Brain microvascular endothelial cell (primary cell): ENCODE results near the gene PRPS1.
"Not testable (repeated sequence)": the region's sequence is repeated elsewhere in the genome, so short reads cannot be mapped to it uniquely, and the experiment has no call there.

Source experiments
- DNase-seq: peaks from one replicate; pipeline ENCODE4 v3.0.0-alpha.2; 2020
- H3K27ac ChIP-seq: fragments of 250-450 bp; sonication (Bioruptor Pico); 2 replicates; pipeline ENCODE4 v1.5.1; 2020; ENCODE audit warnings: mild to moderate bottlenecking, moderate library complexity
- H3K27me3 ChIP-seq: fragments of 250-450 bp; sonication (Bioruptor Pico); replicated peaks from 2 replicates; pipeline ENCODE4 v1.5.1; 2020; ENCODE audit warnings: mild to moderate bottlenecking
- H3K36me3 ChIP-seq: fragments of 250-450 bp; sonication (Bioruptor Pico); replicated peaks from 2 replicates; pipeline ENCODE4 v1.5.1; 2020; ENCODE audit warnings: mild to moderate bottlenecking
- H3K4me3 ChIP-seq: 2 replicates; pipeline ENCODE4 v1.5.1; 2011; ENCODE audit warnings: low read depth, mild to moderate bottlenecking, control low read depth, low read length, moderate library complexity
- in situ Hi-C: cut with HindIII; loops from 2 replicates; pipeline ENCODE4 v1.10.0; 2017; ENCODE audit warnings: low sequenced_read_pairs, low pct_ligation_motif_present
- TF ChIP-seq, protein P1 (sequence below): IDR thresholded peaks from 2 replicates; pipeline ENCODE4 v1.5.1; 2011; ENCODE audit warnings: low read depth, mild to moderate bottlenecking, moderate library complexity, low read length, control low read depth, inconsistent platforms; ENCODE audit errors: missing control alignments

Gene PRPS1

DNA sequence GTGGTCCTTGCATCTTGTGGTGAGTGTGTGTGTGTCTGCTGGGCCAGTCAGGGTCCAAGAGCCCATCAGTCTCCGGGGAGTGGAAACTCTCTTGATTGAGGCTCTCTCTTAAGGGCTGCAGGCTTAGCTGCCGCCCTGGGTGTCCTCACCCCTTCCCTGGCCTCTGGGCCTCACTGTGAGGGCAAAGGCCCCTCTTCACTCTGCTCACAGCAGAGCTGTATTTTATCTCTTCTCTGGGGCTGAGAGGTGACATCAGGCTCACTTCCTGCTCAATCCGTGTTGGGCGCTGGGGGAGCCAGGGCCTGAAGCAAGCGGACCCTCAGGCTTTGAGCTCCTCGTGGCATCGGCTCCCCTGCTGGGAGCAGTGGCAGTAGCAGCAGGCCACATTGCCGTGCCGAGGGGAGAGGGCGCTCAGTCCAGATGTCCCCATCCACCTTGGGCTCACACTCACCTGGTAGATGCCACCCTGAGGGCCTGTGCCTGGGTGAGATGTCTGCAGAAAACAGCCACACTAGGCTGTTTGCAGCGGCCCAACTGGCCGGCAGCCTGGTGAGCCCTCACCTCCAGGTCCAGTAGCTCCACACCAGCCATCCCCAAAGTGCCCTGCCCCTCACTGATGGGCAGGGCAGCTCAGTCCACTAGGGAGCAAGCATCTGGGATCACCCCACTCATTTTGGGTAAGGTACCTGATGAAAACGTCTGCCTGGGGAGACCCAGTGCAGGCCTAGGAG is 24.7 kb upstream of the PRPS1 start:
- H3K36me3 ChIP-seq, result no peaks in the 10 kb centered on the region
- in situ Hi-C loops, result no loop called here
- TF ChIP-seq, protein P1, sequence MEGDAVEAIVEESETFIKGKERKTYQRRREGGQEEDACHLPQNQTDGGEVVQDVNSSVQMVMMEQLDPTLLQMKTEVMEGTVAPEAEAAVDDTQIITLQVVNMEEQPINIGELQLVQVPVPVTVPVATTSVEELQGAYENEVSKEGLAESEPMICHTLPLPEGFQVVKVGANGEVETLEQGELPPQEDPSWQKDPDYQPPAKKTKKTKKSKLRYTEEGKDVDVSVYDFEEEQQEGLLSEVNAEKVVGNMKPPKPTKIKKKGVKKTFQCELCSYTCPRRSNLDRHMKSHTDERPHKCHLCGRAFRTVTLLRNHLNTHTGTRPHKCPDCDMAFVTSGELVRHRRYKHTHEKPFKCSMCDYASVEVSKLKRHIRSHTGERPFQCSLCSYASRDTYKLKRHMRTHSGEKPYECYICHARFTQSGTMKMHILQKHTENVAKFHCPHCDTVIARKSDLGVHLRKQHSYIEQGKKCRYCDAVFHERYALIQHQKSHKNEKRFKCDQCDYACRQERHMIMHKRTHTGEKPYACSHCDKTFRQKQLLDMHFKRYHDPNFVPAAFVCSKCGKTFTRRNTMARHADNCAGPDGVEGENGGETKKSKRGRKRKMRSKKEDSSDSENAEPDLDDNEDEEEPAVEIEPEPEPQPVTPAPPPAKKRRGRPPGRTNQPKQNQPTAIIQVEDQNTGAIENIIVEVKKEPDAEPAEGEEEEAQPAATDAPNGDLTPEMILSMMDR, result no peak
- no peaks in the 10 kb centered on the region for H3K27me3 ChIP-seq
- DNase-seq, result no peak
- no peak overlapping the region for H3K27ac ChIP-seq
- H3K4me3 ChIP-seq, result no peak overlapping the region

DNA sequence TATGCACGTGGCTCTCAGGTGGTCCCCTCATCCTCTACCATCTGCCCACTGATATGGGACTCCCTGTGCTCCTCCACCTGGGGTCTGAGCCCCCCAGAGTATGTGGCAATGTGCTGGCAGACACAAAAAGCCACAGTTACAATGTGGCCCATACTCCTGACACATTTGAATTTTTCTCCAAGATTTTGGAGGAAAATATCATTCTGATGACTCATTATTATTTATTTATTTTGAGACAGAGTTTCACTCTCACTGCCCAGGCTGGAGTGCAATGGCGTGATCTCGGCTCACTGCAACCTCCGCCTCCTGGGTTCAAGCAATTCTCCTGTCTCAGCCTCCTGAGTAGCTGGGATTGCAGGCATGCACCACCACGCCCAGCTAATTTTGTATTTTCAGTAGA is 19.2 kb upstream of the PRPS1 start:
- H3K36me3 ChIP-seq, in situ Hi-C loops: not testable (repeated sequence)

DNA sequence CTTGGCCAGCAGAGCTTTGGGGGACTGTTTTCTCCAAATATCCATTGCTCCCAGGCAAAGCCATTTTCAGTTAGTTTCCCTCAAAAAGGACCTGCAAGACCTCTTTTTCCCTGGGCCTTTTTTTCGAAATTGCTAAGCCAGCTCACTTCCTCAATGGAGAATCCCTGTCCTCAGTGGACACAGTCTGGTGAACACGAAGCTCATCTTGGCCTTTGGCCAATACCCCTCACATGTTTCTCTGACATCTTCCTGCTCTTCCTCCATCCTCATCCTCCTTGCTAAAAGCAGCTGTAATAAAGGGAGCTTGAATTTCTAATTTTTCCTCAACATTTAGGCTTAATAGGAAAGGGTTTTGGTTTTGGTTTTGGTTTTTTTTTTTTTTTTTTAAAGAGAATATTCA is 17.6 kb upstream of the PRPS1 start:
- in situ Hi-C loops, result no loop called here
- TF ChIP-seq, protein P1, result no peak
- Histone ChIP-seq H3K27ac (no peak overlapping the region), H3K27me3 (no peaks in the 10 kb centered on the region), H3K36me3 (no peaks in the 10 kb centered on the region), H3K4me3 (no peak overlapping the region)
- no peak for DNase-seq

More for the DNA sequence above, 19.2 kb upstream of the PRPS1 start:
- H3K27ac ChIP-seq, DNase-seq, H3K4me3 ChIP-seq, H3K27me3 ChIP-seq: not testable (repeated sequence)

DNA sequence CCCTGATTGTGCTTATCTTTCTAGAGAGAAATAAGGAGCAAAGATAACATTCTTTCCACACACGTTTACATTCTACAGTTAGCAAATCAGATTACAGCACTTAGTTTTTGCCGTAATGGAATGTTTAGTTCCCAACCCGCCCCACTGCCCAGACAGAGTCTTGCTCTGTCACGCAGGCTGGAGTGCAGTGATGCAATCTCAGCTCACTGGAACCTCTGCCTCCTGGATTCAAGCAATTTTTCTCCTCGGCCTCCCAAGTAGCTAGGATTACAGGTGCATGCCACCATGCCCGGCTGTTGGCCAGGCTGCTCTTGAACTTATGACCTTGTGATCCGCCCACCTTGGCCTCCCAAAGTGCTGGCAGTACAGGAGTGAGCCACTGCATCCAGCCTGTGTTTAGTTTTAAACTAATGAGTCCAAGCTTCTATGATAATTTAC is 8.4 kb upstream of the PRPS1 start:
- in situ Hi-C loops, result no loop called here
- no peaks in the 10 kb centered on the region for H3K27me3 ChIP-seq
- TF ChIP-seq, protein P1, result no peak
- no peaks in the 10 kb centered on the region for H3K36me3 ChIP-seq
- DNase-seq, result peak; percentile 7
- no peak overlapping the region for H3K27ac ChIP-seq
- no peak overlapping the region for H3K4me3 ChIP-seq

DNA sequence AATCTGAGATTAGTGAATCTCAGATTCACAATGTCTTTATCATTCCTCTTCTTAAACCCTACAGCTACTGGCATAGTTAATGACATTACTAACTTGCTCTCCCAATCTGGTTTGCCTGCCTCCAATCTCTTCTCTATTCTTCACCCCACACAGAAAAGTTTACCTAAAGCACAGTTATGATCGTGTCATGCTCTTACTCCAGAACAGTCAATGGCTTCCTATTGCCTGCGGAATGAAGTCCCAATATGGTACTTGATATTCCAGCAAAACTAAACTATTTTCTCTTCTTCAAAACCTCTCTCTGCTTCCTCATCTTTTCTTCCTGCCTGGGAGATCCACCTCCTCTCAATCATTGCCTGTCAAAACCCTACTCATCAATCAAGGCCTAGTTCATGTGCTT is 3.4 kb upstream of the PRPS1 start:
- no peaks in the 10 kb centered on the region for H3K27me3 ChIP-seq
- H3K36me3 ChIP-seq, result no peaks in the 10 kb centered on the region
- in situ Hi-C loops, result no loop called here
- DNase-seq, result no peak
- H3K27ac ChIP-seq, result no peak overlapping the region
- no peak overlapping the region for H3K4me3 ChIP-seq
- TF ChIP-seq, protein P1, result no peak

DNA sequence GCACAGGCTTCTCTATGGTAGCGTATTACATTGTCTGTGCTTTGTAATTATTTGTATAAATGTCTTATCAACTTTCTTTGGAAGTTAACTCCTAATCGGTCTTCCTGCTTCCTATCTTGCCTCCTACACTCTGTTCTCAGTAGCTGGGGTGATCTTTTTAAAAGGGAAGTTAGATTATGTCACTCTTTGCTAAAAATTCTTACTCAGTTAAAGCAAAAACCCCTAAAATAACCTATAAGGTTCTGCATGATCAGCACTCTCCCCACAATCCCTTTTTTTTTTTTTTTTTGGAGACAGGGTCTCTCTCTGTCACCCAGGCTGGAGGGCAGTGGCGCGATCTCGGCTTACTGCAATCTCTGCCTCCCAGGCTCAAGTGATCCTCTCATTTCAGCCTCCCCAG is 2.6 kb upstream of the PRPS1 start:
- H3K27me3 ChIP-seq, result no peaks in the 10 kb centered on the region
- H3K4me3 ChIP-seq, result no peak overlapping the region
- no peak overlapping the region for H3K27ac ChIP-seq
- H3K36me3 ChIP-seq, result no peaks in the 10 kb centered on the region
- no peak for DNase-seq
- TF ChIP-seq, protein P1, result no peak
- in situ Hi-C loops, result no loop called here
